NCI-H1105 (cell line): Measurements from ENCODE around the gene PRR16.

Experiments used
- DNase-seq: peaks from one replicate; lab custom pipeline; 2025; lab: John Stamatoyannopoulos, UW

PRR16 gene

DNA sequence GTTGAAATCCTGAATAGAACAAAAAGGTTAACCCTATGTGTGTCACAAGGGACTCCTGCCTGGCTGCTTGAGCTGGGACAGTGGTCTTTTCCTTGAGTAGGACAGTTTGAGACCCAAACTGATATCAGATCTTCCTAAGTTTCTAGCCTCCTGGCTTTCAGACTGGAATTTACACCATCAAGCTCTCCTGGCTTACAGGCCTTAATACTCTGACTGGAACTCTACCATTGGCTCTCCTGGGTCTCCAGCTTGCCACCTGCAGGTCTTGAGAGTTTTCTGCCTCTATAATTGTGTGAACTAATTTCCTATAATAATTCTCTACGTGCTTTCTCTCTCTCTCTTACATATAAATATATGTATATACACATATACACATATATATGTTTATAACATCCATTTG, 112.5 kb downstream of the PRR16 start:
- no peak for DNase-seq

DNA sequence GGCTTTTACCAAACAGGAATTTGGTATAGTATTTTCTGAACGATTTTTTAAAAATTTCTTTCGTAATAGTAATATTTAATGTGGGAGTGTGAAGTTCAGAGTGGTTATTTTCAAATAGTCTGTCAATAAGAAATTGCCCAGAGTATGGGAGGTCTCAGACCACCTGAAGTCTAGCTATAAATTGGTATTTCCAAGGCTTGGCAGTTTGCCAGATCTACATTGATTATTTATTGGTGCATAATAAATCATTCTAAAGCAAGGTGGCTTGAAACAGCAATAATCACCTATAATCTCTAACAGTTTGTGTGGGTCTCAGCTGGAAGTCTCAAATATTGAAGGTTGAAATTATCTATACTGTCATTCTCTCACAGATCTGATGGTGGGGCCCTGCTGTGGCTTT, 118.5 kb downstream of the PRR16 start:
- no peak for DNase-seq

DNA sequence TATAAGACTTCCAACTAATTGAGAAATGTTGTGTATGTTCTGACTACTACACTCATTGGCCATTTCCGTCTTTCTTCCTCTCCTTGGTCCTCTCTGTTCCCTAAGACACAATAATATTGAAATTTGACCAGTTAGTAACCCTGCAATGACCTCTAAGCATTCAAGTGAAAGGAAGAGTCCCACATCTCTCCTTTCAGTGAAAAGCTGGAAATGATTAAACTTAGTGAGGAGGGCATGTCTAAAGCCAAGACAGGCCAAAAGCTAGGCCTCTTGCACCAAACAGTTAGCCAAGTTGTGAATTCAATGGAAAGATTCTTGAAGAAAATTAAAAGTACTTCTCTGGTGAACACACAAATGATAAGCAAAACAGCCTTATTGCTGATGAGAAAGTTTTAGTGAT, 122.5 kb downstream of the PRR16 start:
- DNase-seq = no peak

DNA sequence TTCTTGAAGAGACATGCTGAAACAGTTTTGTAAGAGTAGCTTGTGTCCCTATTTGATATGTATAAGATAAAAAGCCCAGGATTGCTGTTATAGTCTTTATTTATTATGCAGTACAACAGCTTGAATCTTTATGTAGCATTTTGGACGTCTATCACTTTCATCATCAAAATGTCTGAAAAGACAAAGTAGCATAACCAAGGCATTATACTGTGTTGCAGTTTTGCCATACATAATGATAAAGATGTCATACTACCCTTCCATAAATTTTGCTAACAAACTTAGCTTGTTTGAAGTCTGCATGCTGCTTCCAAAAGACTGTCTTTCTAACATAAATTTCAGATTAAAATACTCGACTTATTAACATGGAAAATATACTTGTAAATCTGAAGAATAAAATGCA, 127.8 kb downstream of the PRR16 start:
- no peak for DNase-seq

DNA sequence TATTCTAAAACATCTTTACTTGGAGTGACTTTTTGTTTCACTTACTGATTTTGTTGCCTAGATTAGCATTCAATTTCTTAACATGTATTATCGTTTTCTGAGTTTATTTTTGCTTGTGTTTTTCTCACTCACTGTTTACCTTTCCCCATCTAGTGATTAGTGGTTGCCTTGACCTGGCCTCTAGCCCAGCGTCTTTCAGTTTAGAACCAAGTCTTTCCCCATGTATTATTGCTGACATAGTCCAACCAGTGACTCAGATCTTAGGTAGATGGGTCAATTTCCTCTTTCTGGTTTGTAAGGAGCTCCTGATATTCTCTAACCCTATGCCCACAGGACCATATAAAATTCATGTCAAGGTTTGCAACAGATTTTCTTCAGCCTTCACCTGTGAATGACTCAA, 135.5 kb downstream of the PRR16 start:
- no peak for DNase-seq

DNA sequence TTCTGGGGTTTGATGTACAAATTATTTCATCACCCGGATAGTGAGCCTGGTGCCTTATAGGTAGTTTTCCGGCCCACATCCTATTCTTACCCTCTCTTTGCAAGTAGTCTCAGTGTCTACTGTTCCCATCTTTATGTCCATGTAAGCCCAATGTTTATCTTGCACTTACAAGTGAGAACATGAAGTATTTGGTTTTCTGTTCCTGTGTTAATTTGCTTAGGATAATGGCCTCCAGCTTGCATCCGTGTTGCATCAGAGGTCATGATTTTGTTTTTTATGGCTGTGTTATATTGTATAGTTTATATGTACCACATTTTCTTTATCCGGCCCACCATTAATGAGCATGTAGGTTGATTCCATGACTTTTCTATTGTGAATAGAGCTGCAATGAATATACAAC, 136.5 kb downstream of the PRR16 start:
- no peak for DNase-seq

DNA sequence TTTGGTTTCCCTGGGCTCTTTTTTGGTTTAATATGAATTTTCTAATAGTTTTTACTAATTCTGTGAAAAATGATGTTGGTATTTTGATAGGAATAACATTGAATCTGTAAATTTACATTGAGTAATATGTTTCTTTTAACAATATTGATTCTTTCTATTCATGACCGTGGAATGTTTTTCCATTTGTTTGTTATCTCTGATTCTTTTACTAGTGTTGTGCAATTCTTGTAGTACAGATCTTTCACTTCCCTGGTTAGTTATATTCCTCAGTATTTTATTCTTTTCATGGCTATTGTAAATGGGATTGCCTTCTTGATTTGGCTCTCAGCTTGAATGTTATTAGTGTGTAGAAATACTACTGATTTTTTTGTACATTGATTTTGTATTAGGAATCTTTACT, 137.9 kb downstream of the PRR16 start:
- DNase-seq = no peak

DNA sequence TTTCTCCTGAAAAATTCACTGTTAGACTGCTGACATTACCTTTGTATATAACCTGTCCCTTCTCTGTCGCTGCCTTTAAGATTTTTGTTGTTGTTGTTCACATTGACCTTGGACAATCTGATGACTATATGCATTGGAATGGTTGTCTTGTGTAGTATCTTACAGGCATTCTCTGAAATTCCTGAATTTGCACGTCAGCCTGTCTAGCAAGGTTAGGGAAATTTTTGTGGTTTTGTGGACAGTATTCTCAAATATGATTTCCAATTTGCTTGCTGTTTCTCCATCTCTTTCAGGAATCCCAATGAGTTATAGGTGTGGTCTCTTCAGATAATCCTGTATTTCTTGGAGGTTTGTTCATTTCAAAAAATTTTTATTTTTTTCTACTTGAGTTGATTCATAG, 140.8 kb downstream of the PRR16 start:
- DNase-seq = no peak

DNA sequence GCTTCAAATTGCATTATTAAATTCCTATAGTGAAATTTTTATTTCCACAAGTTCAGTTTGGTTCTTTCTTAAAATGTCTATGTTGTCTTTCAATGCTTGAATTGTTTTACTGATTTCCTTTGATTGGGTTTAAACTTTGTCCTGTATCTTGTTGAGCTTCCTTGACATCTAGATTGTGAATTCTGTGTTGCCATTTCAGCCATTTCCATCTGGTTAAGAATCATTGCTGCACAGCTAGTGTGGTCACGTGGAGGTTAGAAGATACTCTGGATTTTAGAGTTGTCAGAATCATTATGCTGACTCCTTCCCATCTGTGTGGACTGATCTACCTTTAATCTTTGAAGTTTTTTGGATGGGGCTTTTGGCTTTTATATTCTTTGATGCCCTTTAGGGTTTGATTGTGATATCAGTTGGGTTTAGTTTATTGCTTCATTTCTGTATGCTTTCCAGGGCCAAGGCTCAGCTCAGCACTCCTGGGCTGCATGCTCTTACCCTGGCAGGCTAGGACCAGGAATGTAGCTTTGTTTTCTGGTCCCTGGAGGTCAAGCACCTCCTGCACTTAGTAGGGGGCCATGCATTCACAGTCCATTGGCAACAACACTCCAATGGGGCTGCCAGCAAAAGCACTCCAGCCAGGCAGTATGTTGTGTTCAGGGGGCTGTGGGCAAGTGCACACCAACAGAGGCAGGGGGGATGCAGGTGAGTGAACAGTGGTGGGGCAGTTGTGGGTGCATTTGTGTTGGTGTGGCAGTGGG, 141.4 kb downstream of the PRR16 start:
- no peak for DNase-seq

DNA sequence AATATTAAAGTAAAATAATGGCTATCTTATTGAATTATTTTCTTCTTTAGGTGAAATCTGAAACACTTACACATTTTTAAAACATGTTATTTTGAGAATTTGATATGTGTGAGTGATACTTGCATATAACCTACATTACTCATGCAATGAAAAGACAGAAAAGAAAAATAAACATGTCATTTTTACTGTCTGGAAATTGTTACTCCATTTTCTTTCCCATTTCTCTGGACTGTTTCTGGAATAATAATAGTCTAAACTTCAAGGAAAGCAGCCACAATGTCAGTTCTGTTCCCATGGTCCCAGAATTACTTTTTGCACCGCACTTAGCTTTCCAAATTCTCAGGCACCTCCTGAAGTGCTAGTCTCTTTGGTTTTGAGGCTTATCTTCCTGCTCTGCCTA, 145.5 kb downstream of the PRR16 start:
- DNase-seq = no peak

DNA sequence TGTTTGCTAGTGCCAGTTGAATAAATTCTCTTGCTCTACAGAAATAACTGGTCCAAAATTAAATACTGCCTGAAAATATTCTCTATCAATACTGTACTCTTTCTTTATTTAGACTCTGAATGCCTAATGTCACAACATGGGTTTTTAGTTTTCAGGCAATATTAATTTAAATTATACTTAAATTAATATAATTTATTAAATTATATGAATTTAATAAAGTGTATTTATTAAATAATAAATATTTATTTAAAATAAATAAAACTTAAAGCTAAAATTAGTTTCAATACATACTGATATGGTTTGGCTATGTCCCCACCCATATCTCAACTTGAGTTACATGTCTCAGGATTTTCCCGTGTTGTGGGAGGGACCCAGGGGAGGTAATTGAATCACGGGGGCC, 146.0 kb downstream of the PRR16 start:
- no peak for DNase-seq

DNA sequence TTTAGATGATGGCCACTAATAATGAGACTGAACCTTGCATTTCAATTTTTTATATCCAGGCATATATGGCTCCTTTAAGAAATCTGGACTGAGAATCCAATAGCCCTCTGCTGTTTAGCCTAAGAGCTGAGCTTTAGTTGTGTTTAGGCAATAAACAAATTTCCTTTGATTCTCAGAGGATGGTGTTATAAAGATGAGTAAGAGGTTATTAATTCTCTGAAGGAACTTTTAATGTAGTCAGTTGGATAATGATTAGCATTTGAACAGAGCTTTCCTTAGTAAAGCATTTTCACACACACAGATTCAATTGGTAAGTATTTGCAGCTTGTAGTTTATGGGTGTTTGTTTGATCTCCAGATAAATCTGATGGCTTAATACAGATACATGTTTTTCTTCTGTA, 149.6 kb downstream of the PRR16 start:
- DNase-seq = no peak

DNA sequence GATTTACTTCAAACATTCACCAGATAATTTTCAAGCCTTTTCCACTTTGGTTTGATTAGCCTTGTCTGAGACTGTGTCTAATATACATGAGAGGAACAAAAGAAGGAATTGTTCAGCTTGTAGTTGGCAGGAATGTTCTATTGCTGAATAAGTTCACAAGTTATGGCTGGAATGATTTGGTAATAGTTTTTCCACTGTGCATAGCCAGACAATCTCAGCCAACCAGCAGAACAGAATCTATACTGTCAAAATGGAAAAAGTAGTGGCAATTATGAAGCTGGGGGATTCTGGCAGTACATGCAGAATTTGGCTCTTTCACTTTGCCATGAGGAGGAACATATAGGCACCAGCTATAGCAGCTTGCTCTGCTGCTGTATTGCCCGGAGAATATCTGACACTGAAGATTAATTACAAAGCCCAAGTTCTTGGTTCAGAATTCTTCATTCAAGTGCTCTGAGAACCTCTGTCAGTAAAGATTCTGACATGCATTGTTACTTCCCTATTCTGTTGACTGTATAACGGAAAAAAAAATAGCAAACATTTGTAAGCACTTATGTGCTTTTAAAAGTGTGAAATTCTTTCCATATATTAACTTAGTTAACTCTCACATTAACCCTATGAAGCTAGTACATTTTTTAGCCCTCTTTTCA, 150.6 kb downstream of the PRR16 start:
- DNase-seq = no peak

DNA sequence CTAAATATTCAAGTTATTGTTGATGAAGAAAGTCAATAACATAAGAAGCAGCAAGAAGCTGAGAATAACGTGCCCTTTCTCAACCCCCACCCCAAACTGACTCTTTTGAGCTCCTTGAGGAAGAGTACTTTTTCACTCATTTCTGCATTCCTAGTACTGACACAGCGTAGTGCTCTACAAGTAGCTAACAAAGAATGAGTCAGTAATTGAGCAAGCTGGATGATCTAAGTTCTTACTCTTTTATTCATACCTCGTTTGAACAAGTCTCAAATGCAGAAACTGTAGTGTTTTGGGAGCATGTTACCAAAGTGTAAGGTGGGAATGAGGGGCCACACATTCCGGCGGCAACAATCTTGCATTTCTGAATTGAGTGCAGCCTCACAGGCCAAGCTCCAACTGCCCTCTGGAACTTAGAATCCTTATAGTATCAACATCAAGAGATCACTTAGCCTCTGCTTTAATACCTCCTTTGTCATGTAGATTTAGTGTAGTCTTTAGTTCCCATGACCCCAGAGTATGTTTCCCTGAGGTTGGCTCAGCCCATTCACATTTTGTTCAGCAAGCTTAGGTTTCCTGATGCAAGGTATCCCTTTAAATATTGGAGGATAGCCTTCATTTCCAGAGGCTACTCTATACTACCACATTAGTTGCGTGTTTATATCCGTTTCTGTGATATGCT, 152.0 kb downstream of the PRR16 start:
- DNase-seq = no peak

DNA sequence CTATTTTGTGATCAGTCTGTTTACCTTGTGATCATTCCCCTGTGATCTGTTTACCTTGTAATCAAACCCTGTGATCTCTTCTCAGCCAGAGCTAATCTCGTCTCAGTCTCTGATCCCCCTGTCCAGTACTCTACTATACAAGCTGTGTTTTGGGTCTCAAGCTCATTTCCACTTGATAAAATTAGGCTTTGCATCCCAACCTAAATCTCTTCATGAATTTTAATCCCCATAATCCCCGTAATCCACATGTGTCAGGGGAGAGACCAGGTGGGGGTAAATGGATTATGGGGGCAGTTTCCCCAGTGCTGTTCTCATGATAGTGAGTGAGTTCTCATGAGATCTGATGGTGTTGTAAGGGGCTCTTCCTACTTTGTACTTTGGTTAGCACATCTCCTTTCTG, 157.2 kb downstream of the PRR16 start:
- DNase-seq = no peak

DNA sequence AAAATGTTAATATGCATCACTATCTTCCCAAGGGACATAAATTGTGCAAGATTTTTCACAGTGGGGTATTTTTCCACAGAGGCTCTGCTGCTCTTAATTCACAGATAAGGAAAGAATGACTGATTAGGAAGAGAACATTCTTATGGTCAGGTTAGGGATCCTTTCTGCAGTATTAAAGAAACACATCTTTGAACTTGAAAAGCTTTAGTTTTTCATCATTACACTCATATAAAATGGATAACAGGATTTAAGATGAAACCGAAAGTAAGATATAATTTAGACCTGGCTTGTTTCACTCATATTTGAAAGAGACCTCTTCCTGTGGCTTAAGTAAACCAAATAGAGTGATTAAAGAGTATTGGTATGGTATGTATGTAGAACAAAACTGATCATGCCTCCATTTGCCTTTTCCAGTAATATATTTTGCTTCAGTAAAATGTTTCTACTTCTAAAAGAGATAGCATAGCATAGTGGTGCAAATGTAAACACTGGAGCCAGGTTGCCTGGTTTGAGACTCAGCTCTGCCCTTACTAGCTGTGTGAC, 160.0 kb downstream of the PRR16 start:
- no peak for DNase-seq

DNA sequence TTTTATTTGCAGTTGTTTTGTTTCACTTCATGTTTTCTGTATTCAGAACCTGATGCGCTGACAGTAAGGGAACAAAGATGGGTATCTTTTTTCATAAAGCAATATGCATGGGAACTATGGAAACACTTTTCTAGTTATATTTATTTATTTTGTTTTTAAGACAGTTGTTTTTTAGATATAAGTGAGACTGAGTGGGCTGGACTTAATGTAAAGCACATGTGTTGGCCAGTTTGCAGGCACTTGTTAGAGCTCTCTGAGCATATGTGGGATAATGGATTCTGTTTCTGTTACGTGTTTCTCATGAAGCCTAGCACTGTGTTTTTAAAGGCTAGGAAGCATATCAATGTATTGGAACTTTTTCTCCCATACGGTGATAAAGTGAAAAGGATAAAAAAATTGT, 164.1 kb downstream of the PRR16 start:
- no peak for DNase-seq

DNA sequence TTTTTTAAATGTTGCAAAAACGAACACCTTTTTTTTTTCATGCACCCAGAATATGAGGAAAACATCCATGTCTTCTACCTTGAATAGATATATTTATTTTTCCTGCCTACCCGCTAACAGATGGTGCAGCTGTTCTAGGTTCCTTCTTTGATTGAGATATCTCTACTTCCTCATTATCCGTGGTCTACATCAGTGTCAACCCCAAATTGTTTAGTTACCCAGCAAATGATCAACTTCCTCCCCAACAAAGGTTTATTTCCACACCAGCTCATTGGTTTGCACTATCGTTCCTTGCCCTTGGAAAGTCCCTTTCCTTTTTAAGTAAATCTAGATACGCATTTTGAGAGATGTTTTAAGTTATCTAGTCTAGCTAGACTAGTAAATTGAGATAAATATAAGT, 166.4 kb downstream of the PRR16 start:
- no peak for DNase-seq

DNA sequence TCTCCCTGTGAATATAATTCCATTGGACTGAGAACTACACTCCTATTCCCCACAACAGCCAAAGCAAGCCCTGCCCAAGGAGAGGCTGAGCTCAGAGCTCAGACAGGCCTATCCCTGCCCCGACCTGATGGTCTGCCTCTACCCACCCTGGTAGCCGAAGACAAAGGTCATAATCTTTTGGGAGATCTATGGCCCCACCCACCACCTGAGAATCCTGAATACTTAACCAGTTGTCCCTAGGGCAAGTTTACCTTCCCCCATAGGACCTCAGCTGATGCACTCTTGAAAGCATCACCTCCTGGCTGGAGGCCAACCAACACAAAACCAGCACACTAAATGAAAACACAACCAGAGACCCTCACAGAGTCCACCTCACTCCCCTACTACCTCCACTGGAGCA, 167.5 kb downstream of the PRR16 start:
- DNase-seq = no peak

DNA sequence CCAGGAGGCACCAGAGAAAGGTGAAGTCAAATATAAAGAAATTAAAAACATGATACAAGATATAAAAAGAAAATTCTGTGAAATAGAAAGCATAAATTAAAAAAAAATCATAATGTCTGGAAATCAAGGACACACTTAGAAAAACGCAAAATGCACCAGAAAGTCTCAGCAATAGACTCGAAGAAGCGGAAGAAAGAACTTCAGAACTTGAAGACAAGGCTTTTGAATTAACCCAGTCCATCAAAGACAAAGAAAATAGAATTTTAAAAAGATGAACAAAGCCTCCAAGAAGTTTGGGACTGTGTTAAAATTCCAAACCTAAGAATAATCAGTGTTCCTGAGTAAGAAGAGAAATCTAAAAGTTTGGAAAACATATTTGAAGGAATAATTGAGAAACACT, 168.3 kb downstream of the PRR16 start:
- DNase-seq = no peak

DNA sequence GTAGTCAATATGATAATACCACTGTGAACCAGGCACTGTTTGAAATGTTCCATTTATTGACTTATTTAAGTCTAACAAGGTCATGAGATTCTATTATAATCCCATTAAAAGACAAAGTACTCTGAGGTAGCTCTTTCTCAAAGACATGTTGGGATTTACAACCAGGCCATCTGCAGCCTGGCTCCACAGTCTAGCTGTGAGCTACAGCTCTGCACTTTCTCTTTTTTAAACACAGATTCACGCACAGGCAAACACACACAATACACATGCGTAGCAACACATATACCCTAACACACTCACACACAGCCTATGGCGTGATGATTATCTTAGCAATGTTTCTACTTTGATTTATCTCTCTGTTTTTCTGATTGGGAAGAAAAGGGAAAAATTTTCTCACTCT, 174.3 kb downstream of the PRR16 start:
- no peak for DNase-seq

DNA sequence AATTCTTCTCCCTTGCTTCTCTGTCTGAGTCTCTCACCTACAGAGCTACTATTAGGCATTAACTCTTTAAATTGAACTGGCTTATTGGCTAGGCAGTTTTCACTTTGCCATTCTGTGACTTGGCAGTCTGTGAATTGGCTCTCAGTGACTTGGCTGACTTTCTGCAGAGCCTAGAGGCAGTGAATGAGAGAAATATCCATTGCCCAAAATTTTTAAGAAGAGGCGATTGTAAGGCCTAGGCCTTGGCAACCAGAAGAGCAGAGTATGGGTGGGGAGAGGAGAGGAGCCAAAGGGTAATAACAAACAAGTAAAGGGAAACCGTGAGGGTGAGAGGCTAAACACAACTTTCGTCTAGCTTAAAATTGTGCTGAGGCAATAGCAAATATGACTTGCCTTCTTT, 176.7 kb downstream of the PRR16 start:
- DNase-seq = no peak

DNA sequence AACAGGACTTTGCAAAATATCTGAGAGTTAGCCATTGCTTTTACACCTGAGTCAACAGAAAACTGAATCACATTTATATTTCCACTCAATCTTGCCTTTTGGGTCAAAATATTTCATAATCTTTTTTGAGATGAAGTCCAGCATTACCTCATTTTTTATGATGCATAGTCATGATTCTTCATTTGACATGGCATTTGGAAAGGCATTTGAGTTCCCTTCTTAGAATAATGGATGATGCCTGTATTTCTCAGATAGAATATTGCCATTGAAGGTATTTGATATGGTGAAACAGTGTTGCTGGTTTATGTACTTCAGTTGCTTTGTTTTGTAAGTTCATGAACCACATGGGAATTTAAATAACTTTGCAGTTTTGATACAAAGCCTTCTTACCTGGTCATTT, 180.4 kb downstream of the PRR16 start:
- DNase-seq = no peak
